ENCODE measurements around the gene PDE6B.

PDE6B gene

GRCh38 chr4:673349-674091 is 48.1 kb downstream of the PDE6B start:
- peak in 1 of 3 experiments; percentile 33 for DNase-seq

- peak; percentile 96 to 99 (median 97) for DNase-seq
Observed at GRCh38 chr4:674172-675035, 49.0 kb downstream of the PDE6B start, which contains the start of the genes ATP5ME and MYL5. TSS of gene ATP5ME (minus strand) at chr4:674276. CDS start at chr4:674247, 29 bp downstream. TSS of gene MYL5 (plus strand) at chr4:674542. CDS start at chr4:678027, 3,485 bp downstream.

- DNase-seq: no peak
Observed at GRCh38 chr4:675036-675882, 49.9 kb downstream of the PDE6B start.

DNA sequence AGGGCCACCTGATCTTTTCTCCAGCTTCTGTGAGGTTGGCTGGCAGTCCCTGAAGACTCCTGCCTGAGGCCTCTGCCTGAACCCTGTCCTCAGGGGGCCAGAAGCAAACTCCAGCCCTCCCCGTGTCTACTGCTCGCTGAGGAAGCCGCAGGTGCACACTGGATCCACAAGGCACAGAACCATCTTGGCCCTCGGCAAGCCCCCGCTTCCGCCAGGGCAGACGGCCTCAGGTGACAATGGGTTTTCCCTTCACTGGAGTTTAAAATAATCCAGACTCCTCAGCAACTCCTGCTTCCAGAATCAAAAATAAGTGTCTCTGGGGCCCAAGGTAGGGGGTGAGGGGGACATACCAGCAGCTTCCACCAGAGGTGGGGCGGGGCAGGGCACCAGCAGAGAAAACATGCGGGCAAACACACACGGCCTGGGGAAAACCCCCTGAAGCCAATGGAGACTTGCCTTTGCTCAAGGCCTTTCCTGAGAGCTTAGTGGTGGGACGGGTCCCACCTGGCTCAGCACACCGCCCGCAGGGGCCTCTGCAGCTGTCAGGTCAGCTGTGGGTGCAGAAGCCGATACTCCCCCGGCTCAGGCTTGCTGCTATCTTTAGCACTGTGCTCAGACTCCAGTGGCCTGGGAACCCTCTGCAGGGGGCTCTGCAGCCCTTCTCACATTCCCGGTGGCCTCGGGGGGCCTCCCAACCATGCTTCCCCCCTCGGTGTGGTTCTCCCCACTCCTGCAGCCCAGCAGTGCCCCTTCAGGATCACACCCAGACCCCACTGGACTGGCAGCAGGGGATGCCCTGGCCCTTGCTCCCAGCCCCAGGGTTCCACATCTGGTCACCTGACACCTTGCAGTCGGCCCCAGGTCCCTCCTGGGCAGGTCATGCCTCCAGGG is 50.9 kb downstream of the PDE6B start:
- DNase-seq: no peak

DNA sequence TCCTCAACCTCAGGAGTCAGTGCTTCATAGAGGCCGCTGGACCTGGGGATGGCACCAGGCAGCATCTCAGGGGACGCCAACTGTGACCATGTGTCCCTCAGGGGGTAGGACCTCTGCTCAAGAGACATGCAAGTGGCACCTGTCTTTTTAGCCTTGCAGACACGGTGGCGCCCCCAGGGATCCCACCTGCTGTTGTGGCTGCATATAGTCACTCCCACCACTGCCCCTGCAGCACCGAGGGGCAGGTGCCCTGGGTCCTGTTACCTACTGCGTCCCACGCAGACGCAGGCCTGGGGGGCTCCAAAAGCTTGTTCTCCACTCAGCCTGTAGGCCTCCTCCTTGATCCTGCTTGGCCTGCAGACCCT is 51.5 kb downstream of the PDE6B start:
- peak in 1 of 3 experiments; percentile 24 for DNase-seq

- DNase-seq: peak; percentile 46 to 76 (median 67)
Observed at GRCh38 chr4:677431-678293, 52.3 kb downstream of the PDE6B start.

DNA sequence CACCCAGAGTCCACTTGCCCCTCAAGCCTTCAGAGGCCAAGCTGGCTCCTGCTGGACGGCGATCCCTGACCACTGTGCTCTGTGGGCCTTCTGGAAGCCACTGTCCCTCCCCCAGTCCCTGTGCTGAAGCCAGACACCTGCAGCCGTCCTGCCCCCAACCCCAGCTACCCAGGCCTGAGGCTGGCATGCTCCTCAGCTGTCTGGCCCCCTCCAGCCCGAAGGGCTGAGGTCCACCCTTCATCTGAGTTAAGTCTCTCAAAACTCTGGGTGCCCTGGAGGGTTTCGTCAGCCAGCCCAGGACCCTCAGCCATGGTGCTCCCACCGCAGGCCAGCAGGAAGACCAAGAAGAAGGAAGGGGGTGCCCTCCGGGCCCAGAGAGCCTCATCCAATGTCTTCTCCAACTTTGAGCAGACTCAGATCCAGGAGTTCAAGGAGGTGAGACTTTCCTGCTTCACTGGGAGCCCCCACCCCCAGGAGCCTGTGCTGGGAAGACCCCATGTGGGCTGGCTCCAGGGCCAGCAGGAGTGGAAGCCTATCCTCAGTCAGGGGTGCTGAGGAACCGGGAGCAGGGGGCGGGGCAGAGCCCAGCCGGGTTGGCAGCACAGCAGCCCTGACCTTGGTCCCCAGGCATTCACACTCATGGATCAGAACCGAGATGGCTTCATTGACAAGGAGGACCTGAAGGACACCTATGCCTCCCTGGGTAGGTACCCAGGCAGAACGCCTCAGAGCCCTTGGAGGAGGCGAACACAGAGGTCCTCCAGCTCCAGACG is 53.1 kb downstream of the PDE6B start:
- no peak for DNase-seq

- no peak for DNase-seq
Observed at GRCh38 chr4:679104-679481, 53.7 kb downstream of the PDE6B start.

- DNase-seq: no peak
Observed at GRCh38 chr4:679629-680028, 54.3 kb downstream of the PDE6B start.

DNA sequence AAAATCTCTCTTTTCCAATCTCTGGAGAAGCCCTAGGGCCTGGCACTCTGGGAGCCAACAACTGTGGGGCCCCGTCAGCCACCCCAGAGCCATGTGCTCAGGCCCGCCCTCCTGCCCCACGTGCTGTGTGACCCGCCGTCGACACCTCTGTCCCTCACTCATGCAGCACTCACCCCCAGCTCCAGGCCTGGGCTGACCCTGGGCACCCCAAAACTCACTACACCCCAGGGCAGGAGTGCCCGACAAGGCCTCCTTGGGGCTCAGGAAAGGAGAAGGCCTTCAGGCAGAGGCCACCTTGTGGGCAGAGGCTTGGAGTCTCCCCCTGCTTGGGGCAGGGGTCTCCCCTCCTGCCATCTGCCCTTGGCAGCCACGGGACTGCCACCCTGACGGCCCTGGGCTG is 54.7 kb downstream of the PDE6B start:
- no peak for DNase-seq

DNA sequence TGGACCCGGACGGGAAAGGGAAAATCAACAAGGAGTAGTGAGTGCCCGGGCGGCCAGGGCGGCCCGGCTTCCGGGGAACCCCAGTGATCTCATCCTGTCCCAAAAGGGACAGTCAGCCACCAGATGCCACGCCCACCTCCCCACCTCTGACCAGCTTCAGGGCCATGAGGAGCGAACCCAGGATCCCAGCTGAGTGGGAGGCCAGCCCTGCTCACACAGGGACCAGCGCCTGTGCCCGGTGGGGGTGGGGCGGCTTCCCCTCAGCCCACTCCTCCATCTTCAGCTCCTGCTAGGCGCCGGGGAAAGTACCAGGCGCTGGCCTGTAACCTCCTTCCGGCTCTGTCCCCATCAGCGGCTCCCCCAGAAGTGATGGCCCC is 55.2 kb downstream of the PDE6B start:
- no peak for DNase-seq

DNA sequence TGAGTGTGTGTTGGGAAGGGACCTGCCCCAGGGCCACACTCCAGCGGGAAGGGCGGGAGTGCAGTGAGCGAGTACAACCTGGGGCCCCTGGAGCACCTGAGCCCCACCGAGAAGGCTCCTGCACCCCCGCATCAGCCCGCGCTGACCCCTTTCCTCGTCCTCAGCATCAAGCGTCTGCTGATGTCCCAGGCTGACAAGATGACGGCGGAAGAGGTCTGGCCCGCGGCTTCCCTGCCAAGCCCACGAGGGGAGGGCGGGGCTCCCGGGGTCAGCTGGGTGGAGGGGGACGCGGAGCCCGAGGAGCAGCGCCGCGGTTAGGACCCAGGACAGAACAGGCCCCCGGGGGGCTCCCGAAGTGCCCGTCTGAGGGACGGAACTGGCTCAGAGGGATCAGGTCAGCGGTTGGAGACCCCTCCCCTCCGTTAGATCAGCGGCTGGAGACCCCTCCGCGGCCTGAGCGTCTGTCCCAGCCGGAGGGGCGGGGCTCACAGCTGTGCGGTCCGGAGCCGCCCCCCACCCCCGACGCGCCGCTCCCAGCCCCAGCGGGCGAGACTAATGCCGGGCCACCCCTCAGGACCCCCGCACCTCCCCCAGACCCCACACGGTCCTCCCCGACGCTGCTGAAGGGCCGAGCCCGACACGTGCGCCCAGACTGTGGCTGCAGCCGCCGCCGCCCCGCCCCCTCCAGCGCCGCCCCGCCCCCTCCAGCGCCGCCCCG is 55.7 kb downstream of the PDE6B start:
- peak in 2 of 3 experiments; percentile 58 to 62 for DNase-seq

DNA sequence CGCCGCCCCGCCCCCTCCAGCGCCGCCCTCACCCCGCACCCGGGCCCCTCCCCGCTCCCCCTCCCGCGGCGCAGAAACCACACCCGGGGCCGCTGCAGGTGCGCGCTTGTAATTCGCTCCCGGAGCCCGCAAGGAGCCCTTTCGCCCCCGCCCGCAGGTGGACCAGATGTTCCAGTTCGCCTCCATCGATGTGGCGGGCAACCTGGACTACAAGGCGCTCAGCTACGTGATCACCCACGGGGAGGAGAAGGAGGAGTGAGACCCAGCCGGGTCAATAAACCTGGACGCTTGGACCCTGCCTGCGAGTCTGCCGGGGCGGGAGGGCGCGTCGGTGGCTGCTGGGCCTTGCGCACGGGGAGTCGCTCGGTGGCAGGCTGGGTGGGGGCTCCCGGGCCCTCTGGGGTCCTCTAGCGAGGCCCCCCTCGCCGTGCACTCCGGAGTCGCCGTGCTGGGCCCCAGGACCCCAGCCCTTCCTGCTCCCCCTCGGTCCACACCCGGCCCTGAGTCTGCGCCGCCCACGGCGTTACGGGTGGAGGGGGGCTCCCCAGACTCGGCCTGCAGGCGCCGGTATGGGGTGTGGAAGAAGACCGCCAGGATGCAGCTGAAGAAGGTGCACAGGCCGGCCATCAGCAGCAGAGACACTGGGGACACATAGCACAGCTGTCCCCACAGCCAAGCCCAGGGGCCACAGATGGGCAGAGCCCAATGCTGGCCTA is 56.5 kb downstream of the PDE6B start:
- peak; percentile 83 to 91 (median 85) for DNase-seq

DNA sequence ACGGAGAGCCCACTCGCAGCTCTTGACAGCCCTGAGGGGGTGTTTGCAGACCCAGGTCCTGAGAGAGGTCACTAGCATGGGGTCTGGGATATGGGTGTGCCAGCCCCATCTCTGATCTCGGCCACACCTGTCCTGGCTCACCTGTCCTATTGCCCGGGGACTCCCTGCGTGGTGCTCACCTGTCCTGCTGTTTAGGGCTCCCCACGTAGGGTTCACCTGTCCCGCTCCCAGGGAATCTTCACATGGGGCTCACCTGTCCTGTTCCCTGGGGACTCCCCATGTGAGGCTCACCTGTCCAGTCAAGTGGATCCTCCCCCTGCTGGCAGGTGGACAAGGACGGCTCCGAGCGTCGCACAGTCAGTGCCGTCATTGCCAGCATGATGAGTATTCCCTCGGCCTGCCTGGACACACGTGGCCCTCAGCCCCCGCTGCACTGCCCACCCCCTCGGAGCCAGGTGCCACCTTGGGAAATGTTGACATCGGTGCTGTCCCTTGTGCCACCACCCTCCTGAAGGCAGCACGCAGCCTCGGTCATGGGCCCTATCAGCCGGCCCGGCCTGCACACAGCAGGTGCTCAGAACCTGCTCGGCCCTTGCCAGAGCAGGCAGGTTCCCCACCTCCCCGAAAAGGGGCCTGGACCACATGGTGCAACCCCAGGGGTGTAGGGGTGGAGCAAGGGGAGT is 57.3 kb downstream of the PDE6B start:
- DNase-seq: peak; percentile 51 to 79 (median 73)

DNA sequence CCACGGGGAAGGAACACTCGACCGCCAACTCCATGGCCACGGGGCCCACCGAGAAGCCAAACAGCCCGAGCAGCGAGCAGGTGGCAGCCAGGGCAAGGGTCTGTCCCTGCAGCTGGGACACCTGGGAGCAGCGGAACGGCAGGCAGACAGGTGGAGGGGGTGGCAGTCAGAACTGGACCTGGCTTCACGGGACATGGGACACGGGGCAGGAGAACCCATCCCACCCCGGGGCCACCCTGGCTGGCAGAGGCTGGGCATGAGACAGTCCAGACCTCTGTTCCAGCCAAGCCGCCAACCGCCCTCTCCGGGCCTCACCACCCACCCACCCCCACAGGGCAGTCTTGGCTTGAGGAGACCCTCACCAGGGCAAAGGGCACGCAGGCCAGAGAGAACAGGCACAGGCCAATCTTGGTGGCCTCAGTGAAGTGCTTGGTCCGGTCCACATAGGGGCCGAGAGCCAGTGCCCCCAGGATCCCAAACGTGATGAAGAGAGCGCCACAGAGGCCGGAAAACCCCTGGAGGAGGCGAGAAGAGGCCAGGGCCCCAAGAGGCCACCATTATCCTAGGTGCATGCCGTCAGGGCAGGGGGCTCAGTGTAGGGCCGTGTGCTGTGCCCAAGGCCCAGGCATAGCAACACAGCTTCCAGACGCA is 58.0 kb downstream of the PDE6B start:
- DNase-seq: no peak

DNA sequence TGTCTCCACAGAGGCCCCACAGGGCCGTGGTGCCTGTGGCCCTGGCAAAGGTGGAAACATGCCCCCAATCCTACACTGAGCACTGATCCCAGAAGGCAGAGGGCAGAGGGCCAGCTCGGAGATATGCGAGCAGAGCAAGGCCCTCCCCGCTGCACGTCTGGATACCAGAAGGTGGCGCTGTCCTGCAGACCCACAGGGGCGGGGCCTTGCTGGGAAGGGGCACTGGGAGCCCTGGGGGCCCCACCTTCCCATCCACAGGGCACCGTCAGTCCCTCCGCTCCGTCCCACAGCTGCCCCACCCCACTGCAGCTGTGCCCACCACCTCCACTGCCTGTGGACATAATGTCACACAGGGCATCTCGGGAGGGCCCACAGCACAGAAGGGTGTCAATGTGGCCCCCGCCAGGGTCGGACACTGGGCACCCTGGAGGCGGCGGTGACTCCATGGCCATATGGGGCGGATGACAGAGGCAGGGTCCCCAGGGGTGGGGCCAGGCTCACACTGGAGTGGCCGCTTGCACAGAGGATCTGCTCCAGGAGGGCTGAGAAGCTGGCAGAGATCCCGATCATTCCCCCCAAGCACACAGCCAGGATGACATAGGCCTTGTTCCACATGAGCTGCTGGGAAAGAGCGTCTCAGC is 58.7 kb downstream of the PDE6B start:
- no peak for DNase-seq
